ENCODE results near the gene UBE2L3.
"Not testable (repeated sequence)": the region's sequence is repeated elsewhere in the genome, so short reads cannot be mapped to it uniquely, and the experiment has no call there.

Gene UBE2L3

DNA sequence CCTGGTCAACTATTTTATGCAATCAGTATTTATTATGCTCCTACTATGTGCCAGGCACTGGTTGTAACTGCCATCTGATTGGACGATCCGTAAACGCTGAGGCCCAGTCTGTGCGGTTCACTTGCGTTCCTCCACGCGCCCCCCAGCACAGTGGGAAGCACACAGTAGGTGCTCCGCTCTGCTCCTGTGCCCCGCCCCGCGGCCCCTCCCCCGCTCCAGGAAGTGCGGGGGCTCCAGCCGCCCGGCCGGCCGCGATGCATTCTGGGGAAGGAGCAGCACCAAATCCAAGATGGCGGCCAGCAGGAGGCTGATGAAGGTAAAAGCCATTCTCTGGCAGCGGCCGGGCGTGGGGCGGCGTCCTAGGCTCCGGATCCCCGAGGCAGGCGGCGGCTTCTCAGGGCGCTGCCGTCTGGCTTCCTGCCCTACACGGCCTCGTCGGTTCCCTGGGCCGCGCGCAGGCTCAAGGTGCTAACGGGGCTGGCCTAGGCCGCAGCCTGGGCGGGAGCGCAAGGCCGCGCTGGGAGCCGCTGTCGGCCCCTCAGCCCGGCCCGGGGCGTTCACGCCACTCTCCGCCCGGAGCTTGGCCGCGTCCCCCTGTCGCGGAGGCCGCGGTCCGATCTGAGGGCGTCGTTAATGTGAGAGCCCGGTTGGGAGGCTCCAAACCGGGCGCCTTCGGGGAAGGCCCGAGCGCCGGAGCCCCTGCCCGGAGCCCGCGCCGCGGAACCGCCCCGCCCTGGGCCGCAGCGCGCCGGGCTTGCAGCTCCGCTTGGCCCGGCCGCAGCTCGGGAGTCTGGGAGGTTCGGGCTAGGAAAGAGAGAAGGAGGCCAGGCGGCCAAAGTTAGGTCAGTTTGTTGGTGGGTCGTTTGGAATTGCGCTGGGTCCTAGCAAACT lies at the start of gene UBE2L3:
TSS of gene UBE2L3 (plus strand) at position 259 of the 891 bp plus-strand sequence. CDS start at position 290, 31 bp downstream.
- DNase-seq (ENCODE audit: low spot score) = peak; percentile 62

DNA sequence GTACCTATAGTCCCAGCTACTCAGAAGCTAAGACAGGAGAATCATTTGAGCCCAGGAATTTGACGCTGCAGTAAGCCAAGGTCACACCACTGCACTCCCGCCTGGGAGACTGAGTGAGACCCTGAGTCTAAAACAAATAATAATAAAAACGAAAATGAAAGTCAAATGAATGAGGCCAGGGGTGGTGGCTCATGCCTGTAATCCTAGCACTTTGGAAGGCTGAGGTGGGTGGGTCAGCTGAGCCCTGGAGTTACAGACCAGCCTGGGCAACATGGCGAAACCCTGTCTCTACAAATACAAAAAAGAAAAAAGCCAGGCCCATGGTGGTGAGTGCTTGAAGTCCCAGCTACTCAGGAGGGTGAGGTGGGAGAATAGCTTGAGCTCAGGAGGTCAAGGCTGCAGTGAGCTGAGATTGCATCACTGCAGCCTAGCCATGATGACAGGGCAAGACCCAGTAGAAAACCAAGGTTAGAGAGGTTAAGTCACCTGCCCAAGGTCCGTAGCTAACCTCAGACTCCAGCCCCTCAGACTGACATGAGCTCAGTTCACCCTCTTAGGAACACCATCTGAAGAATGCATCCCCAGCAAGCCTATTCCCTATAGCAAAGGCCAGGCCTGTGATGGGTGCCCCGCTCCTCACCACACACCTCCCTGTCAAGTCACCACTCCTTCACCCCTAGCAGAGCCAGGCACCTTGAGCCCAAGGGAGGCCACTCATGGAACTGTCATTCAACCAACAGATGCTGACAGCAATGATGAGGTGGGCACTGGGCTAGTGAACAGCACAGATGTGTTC lies 40.6 kb upstream of the UBE2L3 start:
- not testable (repeated sequence) for DNase-seq (ENCODE audit: low spot score)

GRCh38 chr22:21531525-21531924 lies 36.0 kb upstream of the UBE2L3 start:
- DNase-seq (ENCODE audit: low spot score) = not testable (repeated sequence)

GRCh38 chr22:21532863-21533648 lies 34.5 kb upstream of the UBE2L3 start:
- not testable (repeated sequence) for DNase-seq (ENCODE audit: low spot score)

GRCh38 chr22:21539862-21540261 lies 27.7 kb upstream of the UBE2L3 start:
- DNase-seq (ENCODE audit: low spot score) = not testable (repeated sequence)

DNA sequence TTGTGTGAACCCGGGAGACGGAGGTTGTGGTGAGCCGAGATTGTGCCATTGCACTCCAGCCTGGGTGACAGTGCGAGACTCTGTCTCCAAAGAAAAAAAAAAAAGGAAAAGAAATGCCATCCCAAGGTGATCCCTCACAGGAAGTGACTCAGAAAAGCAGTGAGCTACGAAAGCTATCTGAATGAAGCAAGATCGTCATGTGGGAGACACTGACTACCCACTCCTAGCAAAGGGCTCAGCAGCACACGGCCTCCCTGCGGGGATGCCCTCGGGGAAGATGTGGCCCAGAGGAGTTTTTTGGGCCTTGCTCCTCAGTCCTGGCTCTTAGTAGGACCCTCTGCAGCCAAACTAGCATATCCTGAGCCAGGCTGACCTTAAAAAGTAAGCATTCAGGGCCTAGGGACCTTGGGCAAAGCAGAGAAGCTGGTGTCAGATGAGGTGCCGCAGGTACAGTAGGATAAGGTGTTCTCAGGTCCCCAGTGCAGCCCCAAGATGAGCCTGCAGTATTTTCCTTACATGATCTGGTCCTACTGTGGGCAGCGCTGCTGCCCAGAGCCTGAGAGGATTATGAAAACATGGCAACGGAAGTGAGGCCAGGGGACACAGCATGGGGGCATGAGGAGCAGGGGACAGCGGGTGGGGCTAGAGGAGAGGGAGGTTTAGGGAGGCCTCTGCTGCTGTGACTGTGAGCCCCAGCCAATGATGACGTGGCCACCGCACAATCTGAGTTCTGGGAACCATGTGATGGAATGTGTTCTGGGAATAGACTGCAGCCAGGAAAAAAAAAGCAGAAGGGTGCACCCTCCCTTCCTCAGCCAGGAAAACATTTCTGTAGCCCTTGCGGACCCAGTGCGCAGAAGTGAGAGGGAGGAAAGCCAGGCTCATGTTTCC lies 22.8 kb upstream of the UBE2L3 start:
- DNase-seq (ENCODE audit: low spot score) = not testable (repeated sequence)

DNA sequence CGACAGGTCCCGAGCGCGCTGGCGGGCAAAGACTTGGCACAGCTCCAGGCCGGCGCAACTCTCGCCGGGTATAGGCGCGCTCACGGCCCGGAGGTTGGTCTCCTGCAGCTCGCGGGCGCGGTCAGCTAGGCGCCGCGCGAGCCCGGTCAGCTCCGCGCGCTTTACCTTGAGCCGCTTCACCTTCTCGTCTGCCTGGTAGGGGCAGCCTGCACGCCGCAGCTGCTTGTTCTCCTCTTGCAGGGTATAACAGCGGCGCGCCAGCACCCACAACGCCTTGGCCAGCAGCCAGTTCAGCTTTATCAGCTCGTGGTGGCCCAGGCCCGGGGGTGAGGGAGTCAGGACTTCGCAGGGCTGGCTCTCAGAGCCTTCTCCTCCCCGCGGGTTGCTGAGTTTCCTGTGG lies 18.0 kb upstream of the UBE2L3 start:
- DNase-seq (ENCODE audit: low spot score) = not testable (repeated sequence)

- not testable (repeated sequence) for DNase-seq (ENCODE audit: low spot score)
Observed at GRCh38 chr22:21550008-21550677, 17.4 kb upstream of the UBE2L3 start.

DNA sequence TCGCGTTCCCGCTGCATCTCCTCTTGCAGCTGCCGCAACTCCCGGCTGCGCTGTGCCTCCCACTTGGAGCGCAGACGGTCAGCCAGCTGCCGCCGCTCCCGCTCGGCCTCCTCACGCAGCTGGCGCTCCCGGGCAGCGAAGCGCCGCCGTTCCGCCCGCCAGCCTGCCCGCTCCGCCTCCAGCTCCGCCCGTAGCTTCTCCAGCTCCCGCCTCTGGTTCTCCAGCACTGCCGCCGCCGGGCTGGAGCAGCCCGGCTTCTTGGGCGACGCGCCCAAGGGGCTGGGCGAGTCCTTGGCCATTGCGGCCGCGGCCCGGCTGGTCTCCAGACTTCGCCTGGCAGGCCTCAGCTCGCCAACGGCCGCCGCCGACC lies 16.9 kb upstream of the UBE2L3 start:
- not testable (repeated sequence) for DNase-seq (ENCODE audit: low spot score)

GRCh38 chr22:21551361-21551760 lies 16.2 kb upstream of the UBE2L3 start, which contains the start of gene RIMBP3C:
RIMBP3C (minus strand) TSS chr22:21551461; CDS start chr22:21550976, 485 bp downstream.
- DNase-seq (ENCODE audit: low spot score) = not testable (repeated sequence)

GRCh38 chr22:21559345-21560125 lies 8.0 kb upstream of the UBE2L3 start:
- not testable (repeated sequence) for DNase-seq (ENCODE audit: low spot score)

GRCh38 chr22:21560657-21561056 lies 6.9 kb upstream of the UBE2L3 start:
- not testable (repeated sequence) for DNase-seq (ENCODE audit: low spot score)

DNA sequence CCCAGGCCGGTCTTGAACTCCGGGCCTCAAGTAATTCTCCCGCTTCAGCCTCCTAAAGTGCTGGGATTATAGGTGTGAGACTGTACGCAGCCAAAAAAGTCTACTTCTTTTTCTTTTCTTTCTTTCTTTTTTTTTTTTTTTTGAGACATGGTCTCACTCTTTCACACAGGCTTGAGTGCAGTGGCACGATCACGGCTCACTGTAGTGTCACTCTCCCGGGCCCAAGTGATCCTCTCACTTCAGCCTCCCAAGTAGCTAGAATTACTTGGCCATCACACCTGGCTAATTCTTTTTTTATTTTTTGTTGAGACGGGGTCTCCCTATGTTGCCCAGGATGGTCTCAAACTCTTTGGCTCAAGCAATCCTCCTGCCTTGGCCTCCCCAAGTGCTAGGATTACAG lies 3.6 kb upstream of the UBE2L3 start:
- DNase-seq (ENCODE audit: low spot score) = no peak

- DNase-seq (ENCODE audit: low spot score) = no peak
Observed at GRCh38 chr22:21564411-21564810, 3.1 kb upstream of the UBE2L3 start.

- no peak for DNase-seq (ENCODE audit: low spot score)
Observed at GRCh38 chr22:21568347-21569075, 997 bp downstream of the UBE2L3 start.

GRCh38 chr22:21569076-21569427 lies 1.5 kb downstream of the UBE2L3 start:
- DNase-seq (ENCODE audit: low spot score) = not testable (repeated sequence)

- no peak for DNase-seq (ENCODE audit: low spot score)
Observed at GRCh38 chr22:21569459-21570170, 2.1 kb downstream of the UBE2L3 start.

- no peak for DNase-seq (ENCODE audit: low spot score)
Observed at GRCh38 chr22:21570398-21570797, 2.9 kb downstream of the UBE2L3 start.

Data from pons (tissue), 1 donor.